Measurements from ENCODE around the gene REXO1.

The REXO1 gene

GRCh38 chr19:1847684-1848398 lies 442 bp downstream of the REXO1 start:
- FAIRE-seq = no peak

GRCh38 chr19:1847348-1847683 lies 967 bp downstream of the REXO1 start:
- no peak for FAIRE-seq

- no peak for FAIRE-seq
These were observed 1.6 kb downstream of the REXO1 start for GRCh38 chr19:1846517-1847204.

GRCh38 chr19:1845642-1846041 lies 2.6 kb downstream of the REXO1 start:
- no peak for FAIRE-seq

- no peak for FAIRE-seq
These were observed 3.2 kb downstream of the REXO1 start for GRCh38 chr19:1845125-1845515.

GRCh38 chr19:1844513-1845124 lies 3.7 kb downstream of the REXO1 start:
- no peak for FAIRE-seq

GRCh38 chr19:1843646-1844394 lies 4.5 kb downstream of the REXO1 start:
- no peak for FAIRE-seq

- no peak for FAIRE-seq
These were observed 5.2 kb downstream of the REXO1 start for GRCh38 chr19:1843116-1843515.

- no peak for FAIRE-seq
These were observed 6.9 kb downstream of the REXO1 start for GRCh38 chr19:1841209-1841924.

- FAIRE-seq = no peak
These were observed 7.7 kb downstream of the REXO1 start for GRCh38 chr19:1840541-1841115.

- no peak for FAIRE-seq
These were observed 8.4 kb downstream of the REXO1 start for GRCh38 chr19:1839658-1840540.

- FAIRE-seq = no peak
These were observed 10.6 kb downstream of the REXO1 start for GRCh38 chr19:1837625-1838105.

- no peak for FAIRE-seq
These were observed 11.1 kb downstream of the REXO1 start for GRCh38 chr19:1837222-1837565.

- FAIRE-seq = no peak
These were observed 11.6 kb downstream of the REXO1 start for GRCh38 chr19:1836458-1837221.

GRCh38 chr19:1833540-1833939 lies 14.7 kb downstream of the REXO1 start:
- no peak for FAIRE-seq

GRCh38 chr19:1832046-1832663 lies 16.1 kb downstream of the REXO1 start:
- FAIRE-seq = no peak

- FAIRE-seq = no peak
These were observed 17.3 kb downstream of the REXO1 start for GRCh38 chr19:1830978-1831377.

GRCh38 chr19:1830568-1830967 lies 17.7 kb downstream of the REXO1 start:
- FAIRE-seq = no peak

- FAIRE-seq = no peak
These were observed 18.3 kb downstream of the REXO1 start for GRCh38 chr19:1829958-1830357.

Data from islet of Langerhans (tissue), 1 donor.